HG02623 (cell line): Measurements from ENCODE around the gene CYSLTR2.
"Not testable (repeated sequence)": the region's sequence is repeated elsewhere in the genome, so short reads cannot be mapped to it uniquely, and the experiment has no call there.

ENCODE experiments used
- ATAC-seq: cut with Tn5 transposase; IDR thresholded peaks from one replicate; pipeline ENCODE4 v1.9.1; 2021; ENCODE audit warnings: moderate library complexity; ENCODE audit not compliant: unreplicated experiment

The CYSLTR2 gene

DNA sequence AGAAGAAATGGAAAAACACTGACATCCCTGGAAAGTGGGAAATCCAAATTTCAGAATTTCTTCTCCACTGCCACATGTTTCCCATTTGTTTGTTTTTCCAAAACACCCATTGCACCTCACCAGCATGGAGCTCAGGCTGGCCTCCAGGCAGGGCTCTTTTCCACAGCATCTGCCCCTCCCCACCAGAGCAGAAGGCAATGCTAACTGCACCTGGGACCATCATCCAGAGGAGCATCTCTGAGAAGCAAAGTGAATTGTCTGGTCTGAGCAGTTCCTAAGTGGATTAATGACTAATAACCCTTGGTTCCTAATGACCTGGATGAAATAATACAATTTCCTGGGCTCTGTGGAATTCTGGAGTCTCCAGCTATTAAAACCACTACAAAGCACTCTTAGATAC is 8.8 kb upstream of the CYSLTR2 start:
- ATAC-seq = no peak

DNA sequence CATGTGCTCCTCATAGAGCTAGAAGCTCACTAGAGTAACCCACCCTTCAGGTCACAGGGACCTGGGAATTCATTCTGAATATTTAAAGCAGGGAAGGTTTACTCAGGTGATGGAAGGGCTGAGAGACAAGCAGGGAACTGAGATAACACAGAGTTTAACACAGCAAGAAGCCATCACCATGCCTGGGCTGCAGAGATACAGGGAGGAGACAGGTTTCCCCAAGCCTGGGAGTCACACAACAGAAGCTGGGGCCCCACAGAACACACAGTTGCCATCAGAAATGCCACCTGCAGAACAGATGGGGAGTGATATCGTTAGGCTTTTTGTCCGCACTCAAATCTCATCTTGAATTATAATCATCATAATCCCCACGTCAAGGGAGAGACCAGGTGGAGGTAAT is 7.9 kb upstream of the CYSLTR2 start:
- ATAC-seq = no peak

DNA sequence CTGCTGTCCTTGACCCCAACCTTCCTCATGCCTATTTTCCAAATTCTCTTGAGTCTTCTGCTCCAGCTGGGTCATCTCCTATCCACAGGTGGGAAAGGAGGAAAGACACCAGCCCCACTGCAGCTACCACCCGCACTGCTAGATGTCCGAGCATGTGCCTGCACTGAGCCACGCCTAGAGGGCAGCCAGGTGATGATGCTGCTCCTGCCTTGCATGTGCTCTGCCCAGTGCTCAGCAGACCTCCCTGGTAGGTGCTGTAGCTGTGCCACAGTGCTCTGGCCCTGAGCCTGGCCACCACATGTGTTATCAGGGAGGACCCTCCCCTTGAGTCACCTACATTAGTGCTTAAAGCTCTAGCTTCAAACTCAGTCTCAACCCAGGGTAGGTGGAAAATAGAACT is 6.9 kb upstream of the CYSLTR2 start:
- ATAC-seq = no peak

DNA sequence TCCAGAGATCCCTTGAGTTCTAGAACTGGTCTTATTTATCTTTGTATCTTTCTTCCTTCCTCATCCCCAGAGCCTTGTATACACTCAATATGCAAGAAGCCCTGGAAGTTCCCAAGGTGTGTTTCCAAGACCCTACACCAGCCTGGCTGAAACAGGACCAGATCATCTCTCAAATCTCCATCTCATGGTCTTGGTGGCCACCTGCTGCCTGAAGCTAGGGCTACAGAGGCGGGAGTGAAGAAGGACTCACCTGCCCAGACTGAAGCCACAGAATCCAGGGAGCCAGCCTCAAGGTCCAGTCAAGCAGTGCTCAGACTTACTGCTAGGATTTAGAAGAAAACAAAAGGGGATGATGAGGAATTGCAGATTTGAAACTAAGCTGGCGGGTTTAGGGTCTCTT is 6.1 kb upstream of the CYSLTR2 start:
- ATAC-seq = no peak

DNA sequence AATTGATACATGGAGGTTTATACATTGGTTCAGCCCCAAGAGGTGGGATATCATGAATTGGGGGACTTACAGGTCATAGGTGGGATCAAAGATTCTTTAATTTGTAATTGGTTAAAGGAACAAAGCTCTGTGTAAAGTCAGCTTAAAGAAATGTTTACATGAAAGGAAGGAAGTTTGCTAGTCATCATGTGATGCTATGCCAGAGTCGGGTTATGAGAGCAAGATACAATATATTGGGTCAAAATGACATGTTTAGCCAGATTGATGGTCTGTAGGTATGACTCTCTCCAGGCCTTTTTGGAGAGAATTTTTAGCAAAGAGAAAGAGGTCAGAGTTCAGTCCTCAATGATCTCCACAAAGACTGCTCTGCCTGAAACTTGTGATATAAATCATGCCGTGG is 5.3 kb upstream of the CYSLTR2 start:
- ATAC-seq = no peak

DNA sequence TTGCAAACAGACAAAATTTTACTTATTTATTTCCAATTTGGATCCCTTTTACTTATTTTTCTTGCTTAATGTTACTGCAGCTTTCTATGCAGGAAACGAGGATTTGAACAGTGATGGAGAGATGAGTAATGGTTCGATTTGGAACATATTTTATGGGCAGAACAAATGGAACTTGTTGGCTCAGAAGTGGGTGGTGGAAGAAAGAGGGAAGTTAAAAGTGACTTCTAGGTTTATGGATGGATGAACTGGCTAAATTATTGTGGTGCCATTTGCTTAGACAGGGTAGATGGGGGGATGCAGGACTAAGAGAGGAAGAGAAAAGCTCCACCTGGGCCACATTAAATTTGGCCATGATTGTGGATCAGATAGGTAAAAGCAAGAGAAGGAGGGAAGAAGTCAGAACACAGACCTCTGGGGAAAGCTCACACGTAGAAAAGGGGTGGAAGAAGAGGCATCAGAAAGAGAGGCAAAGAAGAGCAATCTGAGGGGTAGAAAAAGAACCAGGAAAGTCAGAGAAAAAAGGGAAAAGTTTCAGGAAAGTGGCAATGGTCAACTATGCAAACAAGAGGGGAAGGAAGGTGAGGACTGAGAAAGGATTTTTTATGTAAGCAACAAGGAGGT is 768 bp upstream of the CYSLTR2 start:
- ATAC-seq = no peak

DNA sequence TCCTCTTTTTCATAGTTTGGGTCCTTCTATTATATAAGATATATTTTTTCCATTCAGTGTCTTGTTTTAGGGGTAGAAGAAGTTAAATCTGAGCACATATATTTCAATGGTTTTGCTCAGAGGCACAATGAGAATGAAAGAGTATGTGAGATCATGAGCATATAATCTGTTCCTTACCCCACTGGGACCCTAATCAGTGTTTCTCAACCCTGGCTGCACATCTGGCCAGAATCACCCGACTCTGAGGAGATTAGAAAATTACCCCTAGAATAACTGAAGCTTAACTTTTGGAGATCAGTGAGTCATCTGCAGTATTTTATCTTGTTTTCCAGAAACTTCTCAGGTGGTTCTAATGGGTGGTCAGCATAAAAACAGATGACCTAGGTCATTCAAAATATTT is 782 bp downstream of the CYSLTR2 start:
- no peak for ATAC-seq

DNA sequence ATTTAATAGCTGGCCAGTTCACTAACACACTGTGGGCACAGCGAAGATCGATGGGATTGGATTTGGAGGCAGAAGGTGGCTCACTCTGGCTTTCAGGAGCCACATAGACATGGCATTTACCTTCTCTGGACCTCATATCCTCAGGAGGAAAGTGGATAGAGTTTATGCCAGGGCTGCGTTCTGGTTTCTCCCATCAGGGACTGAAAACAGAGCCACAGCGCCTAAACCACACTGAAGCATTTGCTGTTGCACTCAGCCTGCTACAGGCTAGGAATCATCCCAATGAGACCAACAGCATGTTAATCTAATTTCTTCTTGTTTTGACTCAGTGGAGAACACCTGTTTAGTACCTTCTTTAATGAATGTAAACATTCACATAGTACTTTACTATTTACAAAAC is 1.6 kb downstream of the CYSLTR2 start:
- no peak for ATAC-seq

DNA sequence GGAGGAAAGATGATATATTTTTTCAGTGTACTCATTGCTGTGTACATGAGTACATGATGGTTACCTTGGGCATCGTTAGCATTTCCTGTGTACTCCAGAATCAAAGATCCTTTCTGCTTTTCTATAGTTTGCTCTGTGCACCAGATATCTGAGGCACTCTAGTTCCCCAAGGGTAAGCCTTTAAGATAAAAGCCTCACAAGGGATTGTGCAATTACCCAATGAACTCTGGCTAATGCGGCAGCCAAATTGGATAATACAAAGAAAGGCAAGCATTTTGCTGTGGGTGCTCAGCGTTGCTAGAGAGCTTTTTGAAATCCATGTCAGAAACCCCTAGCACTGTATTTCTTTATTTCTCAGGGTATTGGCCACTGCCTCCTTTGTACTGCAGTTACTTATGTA is 2.9 kb downstream of the CYSLTR2 start:
- no peak for ATAC-seq

DNA sequence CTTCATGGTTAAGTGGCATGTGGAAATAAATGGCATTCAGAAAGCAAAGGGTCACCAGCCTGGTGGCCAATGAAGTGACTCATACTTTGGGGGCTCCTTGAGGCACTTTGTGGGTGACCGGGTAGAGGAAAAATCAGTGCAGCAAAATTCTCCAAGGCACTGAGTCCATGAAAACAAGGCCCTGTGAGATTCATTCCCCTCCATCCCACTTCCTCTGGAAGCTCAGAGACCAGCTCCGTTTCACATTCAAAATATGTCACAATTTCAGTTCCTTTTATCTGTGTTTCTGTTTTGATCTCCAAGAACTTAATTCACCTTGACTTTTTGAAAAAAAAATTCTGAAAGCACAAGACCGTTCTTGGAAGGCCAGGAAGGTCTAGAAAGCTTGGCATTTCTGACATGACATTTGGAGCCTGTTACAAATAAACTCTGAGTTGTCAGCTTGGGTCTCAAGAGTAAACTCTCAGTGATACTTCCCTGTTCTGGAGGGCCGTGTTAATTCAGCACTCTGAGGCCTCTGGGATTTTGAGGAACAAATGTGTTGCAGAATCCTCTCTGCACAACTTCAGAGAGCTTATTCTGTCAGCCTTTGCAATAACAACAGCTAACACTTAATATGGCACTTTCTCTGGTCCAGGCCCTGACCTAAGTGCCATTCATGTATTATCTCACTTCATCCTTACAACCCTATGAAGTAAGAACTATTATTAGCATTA is 6.8 kb downstream of the CYSLTR2 start:
- no peak for ATAC-seq

DNA sequence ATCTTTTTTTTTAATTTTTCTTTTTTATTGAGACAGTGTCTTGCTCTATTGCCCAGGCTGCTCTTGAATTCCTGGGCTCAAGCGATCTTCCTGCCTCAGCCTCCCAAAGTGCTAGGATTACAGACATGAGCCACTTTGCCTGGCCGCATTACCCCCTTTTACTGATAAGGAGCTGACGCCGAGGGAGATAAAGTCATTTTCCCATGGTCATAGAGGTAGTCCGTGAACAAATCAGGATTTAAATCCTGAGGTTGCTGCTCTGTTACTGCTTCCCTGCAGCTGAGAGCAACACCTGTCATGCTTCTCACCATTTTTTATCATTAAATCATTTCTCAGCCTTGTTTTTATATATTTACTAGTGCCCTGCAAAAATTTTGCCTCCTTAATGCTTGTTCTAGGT is 7.4 kb downstream of the CYSLTR2 start:
- no peak for ATAC-seq

DNA sequence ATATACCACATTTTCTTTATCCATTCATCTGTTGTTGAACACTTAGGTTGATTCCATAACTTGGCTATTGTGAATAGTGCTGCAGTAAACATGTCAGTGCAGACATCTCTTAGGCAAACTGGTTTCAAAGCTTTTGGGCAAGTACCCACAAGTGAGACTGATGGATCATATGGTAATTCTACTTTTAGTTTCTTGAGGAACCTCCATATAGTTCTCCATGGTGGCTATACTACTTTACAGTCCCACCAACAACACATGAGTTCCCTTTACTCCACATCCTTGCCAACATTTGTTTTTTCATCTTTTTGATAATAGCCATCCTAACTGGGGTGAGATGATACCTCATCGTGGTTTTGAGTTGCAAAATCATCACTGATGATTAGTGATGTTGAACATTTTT is 8.5 kb downstream of the CYSLTR2 start:
- no peak for ATAC-seq

DNA sequence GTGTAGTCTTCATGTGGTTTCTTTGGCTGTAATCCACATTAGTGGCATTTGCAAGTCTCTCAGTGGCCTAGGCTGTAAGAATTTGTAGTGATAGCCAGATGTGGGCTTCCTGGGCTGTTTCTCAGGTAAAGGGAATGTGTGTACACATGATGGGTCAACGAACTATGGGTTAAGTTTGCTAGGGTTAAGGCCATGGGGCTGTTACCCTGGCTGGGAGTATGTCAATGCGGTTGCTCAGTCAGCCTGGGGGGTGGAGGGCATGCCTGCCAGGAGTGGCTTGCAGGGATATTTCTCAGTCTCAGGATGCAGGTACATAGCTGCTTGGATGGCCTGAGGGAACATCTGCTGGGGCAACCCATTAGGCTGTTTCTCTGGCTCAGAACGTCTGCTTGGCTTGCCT is 13.4 kb downstream of the CYSLTR2 start:
- ATAC-seq = no peak

DNA sequence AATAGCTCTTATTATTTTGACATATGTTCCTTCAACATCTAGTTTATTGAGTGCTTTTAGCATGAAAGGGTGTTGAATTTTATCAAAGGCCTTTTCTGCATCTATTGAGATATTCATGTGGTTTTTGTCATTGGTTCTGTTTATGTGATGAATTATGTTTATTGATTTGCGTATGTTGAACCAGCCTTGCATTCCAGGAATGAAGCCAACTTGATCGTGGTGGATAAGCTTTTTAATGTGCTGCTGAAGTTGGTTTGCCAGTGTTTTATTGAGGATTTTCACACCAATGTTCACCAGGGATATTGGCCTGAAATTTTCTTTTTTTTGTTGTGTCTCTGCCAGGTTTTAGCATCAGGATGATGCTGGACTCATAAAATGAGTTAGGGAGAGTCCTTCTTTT is 17.7 kb downstream of the CYSLTR2 start:
- ATAC-seq = not testable (repeated sequence)

DNA sequence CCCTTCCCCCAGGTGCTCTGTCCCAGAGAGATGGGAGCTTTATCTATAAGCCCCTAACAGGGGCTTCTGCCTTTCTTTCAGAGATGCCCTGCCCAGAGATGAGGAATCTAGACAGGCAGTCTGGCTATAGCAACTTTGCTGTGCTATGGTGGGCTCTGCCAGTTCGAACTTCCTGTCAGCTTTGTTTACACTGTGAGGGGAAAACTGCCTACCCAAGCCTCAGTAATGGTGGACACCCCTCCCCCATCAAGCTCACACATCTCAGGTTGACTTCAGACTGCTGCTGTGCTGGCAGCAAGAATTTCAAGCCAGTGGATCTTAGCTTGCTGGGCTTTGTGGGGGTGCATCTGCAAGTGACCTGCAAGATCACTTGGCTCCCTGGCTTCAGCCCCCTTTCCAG is 21.5 kb downstream of the CYSLTR2 start:
- no peak for ATAC-seq

DNA sequence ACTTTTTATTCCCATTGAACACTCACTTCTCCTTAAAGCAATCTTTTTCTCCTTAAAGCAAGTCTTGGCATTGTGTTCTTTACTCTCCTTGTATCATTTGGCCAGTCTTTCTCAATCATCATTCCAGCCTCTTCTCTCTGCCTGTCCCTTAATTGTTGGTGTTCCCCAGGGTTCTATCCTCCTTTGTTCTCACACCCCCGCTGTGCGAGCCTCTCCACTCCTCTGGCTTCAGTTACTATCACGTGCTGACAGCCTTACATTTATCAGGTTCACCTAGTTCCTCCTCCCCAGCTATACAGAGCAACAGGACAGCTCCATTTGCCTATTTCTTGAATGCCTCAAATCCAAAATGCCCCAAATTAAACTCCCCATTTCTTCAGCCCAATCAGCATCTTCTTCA is 24.6 kb downstream of the CYSLTR2 start:
- no peak for ATAC-seq

DNA sequence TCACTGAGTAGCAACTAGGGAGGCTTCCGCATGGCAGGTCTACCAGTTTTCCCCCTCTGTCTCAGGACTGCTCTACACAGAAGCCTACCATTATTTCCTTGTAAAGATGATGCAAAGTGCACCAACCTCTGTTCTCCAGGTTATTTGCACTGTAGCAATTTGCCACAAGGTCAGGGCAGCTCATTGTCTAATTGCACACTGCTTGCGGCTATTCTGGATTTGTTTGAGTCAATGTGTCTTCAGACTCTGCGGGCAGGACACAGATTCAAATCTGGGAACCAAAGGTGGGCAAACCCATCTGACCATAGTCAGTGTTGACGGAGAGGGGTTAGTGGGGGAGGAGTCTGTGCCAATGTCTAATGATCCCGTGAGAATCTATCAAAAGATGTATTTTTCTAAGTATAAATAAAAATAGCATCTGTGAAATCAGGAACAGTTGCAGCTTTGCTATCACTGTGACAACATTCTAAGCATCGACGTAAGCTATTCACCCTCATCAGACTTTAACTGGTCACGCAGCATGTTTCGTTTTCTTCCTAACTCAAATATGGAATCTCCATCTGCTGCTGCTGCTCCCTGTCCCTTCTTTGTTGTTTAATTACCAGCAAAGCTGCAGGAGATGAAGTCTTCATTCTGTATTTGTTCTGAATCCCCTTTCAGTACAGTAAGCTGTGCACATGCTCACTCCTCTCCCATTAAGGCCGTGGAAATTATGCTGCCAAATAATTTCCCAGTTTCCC is 26.4 kb downstream of the CYSLTR2 start:
- ATAC-seq = no peak

DNA sequence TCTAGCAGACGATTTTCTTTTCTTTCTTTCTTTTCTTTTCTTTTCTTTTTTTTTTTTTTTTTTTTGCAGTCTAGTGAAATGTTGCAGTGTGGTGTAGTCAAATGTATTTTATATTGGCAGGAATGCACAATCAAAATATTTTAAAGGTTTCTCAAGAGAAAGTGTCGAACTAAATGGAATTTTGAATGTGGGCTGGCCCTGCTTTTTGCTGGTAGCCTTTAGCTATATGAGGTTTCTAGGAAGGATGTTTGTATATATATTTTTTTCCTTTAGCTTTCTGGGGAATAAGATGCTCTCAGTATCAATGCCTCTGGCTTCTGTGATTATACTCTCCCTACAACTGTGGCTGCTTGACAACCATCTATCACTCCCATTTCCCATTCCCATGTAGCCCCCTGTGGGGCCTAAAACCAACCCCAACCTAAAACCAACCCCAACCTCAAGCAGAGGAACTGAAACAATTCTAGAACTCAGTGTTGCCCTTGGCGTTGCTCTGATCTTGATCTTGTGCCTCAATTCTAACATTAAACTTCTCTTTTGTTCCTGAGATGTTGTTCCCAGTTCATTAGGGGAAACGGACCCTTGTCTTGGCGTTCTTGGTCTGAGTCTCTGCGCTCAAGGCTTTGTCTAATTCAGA is 27.1 kb downstream of the CYSLTR2 start:
- no peak for ATAC-seq

DNA sequence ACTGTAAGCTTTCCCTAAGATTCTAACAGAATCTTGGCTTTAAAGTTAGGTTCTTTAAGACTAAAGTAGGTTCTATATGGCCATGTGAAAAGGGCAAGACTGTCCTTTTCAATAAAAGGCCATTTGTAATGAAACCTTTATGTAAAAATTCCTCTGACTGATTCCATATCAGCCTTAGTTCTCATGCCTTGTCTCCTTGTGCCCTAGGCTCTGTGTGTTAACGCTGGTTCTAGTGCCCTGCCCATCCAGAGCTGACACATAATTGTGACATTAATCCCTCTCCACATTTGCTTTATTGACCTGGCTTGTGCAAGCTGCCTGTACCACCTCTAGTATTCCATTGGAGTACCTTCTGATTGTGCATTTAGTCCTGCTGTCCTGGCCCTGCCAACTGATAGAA is 28.2 kb downstream of the CYSLTR2 start:
- ATAC-seq = no peak

DNA sequence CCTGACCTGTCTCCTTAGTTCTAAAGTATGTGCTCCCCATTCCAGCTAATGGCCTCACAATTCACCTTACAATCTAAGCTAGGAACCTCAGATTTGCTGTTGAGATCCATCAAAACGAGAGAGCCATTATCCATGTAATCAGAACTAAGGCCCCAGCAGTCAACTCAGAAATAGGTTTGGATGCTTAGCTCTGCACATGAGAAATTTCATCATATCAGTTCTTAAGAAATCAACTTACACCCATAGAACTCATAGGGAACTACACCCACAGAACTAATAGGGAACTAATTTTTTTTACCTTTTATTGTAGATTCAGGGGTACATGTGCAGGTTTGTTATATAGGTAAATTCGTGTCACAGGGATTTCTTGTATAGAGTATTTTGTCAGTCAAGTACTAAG is 28.7 kb downstream of the CYSLTR2 start:
- no peak for ATAC-seq

DNA sequence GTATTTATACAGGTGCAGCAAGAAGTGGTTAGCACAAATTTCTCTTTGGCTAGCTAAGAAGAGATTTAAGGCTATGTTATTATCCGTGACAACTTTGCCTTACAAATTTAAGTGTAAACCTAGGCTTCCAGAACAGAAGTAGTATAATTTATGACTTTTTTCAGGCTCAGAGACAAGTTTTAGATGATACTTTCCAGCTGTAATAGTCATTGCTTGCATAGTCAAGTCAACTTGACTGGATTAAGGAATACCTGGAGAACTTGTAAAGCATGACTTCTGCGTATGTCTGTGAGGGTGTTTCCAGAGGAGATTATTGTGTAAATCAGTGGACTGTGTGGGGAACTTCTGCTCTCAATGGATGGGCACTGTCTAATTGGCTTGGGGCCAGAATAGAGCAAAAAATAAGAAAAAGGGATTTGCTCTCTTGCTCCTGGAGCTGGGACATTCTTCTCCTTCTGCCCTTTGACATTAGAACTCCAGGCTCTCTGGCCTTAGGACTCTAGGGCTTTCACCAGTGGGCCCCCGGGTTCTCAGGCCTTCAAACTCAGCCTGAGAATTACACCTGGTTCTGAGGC is 33.0 kb downstream of the CYSLTR2 start:
- no peak for ATAC-seq

DNA sequence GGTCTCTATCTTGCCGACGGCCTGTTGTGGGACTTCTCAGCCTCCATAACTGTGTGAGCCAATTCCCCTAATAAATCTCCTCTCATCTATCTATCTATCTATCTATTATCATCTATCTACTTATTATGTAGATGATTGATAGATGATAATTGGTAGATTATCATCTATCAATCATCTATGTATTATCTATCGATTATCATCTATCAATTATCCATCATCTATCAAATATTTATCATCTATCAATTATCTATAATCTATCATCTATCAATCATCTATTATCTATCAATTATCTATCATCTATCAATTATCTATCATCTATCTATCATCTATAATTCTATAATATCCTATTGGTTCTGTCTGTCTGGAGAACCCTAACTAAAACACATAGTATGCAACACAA is 33.5 kb downstream of the CYSLTR2 start:
- ATAC-seq = no peak
